GM23338 (cell line): ENCODE data around the gene KRT84.

ENCODE experiments used
- CREB1 ChIP-seq: fragments of 250-450 bp; sonication (Bioruptor Pico); IDR thresholded peaks from 2 replicates; pipeline ENCODE4 v1.5.0; 2020; ENCODE audit warnings: low read depth, mild to moderate bottlenecking, moderate library complexity
- POLR2AphosphoS5 ChIP-seq: IDR thresholded peaks from 2 replicates; pipeline ENCODE4 v1.6.1; 2016; ENCODE audit warnings: antibody characterized with exemption, low read depth
- ZNF114 ChIP-seq: fragments of 250-450 bp; sonication (Bioruptor Pico); IDR thresholded peaks from 2 replicates; pipeline ENCODE4 v1.5.0; 2020; ENCODE audit warnings: mild to moderate bottlenecking, moderate library complexity
- TF ChIP-seq, protein P1 (sequence below), 2 experiments: fragments of 200-600 bp in 1 of 2; sonication (generic) in 1 of 2; conservative IDR thresholded peaks; 2 replicates each; pipeline versions ENCODE4 v1.5.1 to v1.6.1; 2016 to 2017; ENCODE audit warnings: antibody characterized with exemption in 2 of 2, low read depth in 2 of 2, mild to moderate bottlenecking in 2 of 2, moderate library complexity in 1 of 2

DNA sequence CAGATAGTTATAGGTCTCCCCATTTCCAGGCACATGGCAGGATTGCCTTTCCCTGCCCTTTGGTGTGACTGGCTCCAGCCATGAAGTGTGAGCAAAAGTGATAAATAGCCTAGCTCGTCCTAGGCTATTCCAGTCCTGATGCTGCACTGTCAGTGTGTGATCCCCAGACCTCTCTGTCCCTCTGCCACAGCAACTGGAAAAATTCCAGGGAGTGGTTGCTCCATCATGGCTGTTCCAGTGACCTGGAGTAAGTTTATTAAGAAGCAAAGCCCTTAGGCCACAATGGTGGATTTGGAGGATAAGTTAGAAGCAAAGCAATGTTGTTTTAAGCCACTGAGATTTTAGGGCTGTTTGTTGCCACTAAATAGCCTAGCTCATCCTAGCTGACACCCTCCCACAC, 54.4 kb downstream of the KRT84 start:
- TF ChIP-seq, protein P1, sequence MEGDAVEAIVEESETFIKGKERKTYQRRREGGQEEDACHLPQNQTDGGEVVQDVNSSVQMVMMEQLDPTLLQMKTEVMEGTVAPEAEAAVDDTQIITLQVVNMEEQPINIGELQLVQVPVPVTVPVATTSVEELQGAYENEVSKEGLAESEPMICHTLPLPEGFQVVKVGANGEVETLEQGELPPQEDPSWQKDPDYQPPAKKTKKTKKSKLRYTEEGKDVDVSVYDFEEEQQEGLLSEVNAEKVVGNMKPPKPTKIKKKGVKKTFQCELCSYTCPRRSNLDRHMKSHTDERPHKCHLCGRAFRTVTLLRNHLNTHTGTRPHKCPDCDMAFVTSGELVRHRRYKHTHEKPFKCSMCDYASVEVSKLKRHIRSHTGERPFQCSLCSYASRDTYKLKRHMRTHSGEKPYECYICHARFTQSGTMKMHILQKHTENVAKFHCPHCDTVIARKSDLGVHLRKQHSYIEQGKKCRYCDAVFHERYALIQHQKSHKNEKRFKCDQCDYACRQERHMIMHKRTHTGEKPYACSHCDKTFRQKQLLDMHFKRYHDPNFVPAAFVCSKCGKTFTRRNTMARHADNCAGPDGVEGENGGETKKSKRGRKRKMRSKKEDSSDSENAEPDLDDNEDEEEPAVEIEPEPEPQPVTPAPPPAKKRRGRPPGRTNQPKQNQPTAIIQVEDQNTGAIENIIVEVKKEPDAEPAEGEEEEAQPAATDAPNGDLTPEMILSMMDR (conservative IDR thresholded peaks at IDR 0.05; ENCODE audit: low read depth in 2 of 2): no peak
- no peak for TF ChIP-seq POLR2AphosphoS5
- TF ChIP-seq CREB1 (CRISPR knock-in tag): no peak
- no peak for TF ChIP-seq ZNF114 (CRISPR knock-in tag)
